A549 (cell line): ENCODE measurements around the gene NOS1.

Experiments used
- EP300 ChIP-seq, 2 experiments: fragments of >200 bp; sonication (Bioruptor Twin); formaldehyde crosslinking; IDR thresholded peaks; 2 replicates in 1 of 2; 3 replicates in 1 of 2; pipeline ENCODE4 v1.6.1; 2016 to 2017
- TF ChIP-seq, protein P1 (sequence below): fragments of >200 bp; sonication (Bioruptor Twin); formaldehyde crosslinking; IDR thresholded peaks from 3 replicates; pipeline ENCODE4 v1.5.1; 2016

DNA sequence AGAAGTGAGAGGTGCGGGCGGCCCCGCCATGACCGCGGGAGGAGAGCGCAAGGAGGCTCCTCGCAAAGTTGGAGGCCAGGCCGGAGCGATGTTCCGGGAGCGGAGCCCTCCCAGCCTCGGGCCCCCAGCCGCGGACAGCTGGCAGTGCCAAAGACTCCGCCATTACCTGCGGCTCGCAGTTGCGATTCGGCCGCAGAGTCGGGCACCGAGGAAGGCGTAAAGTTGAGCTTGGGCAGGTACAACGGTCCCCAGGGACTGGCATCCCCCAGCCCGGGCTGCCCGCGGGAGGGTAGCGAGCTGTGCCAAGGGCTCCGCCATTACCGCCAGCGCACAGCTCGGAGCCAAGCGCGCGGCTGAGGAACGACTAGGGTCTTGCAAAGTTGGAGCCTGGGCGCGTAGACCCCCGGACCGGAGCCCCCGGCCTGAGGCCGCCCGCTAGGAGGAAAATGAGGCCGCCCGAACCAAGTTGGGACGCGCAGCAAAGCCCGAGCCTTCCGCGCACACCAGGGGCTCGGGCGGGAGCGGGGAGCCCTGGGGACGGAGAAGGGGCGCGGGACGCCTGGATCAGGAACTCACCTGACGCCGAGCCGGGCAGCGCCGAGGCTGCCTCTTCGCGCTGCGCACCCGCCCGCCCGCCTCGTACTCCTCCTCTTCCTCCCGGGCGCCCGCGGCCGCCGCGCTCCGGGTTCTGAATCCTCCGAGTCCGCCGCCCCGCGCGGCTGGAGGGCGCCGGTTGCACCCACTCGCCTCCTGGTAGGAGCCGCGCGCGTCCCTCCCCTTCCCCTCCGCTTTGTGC, 677 bp downstream of the NOS1 start:
- TF ChIP-seq, protein P1, sequence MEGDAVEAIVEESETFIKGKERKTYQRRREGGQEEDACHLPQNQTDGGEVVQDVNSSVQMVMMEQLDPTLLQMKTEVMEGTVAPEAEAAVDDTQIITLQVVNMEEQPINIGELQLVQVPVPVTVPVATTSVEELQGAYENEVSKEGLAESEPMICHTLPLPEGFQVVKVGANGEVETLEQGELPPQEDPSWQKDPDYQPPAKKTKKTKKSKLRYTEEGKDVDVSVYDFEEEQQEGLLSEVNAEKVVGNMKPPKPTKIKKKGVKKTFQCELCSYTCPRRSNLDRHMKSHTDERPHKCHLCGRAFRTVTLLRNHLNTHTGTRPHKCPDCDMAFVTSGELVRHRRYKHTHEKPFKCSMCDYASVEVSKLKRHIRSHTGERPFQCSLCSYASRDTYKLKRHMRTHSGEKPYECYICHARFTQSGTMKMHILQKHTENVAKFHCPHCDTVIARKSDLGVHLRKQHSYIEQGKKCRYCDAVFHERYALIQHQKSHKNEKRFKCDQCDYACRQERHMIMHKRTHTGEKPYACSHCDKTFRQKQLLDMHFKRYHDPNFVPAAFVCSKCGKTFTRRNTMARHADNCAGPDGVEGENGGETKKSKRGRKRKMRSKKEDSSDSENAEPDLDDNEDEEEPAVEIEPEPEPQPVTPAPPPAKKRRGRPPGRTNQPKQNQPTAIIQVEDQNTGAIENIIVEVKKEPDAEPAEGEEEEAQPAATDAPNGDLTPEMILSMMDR = no peak
- no peak for TF ChIP-seq EP300 (IDR thresholded peaks at IDR 0.05)
